ENCODE results near the gene KIF16B.

DNA sequence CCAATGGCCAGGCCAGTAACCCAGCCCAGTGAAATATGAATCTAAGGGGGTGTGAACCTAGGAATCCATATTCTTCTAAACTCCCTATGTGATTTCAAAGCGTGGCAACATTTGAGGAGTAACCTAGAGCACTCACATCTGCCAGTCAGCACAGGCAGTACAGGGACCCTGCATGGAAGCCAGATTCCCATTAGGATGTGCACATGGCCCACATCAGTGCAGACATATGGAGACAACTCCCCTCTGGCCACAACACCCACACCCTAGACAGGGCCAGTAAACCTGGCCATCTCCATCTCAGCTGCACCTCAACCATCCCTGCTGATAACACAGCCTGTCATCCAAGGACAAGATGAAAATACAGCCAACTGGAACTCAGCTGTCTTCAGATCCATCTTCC, 56.5 kb downstream of the KIF16B start:
- TF ChIP-seq, protein P1, sequence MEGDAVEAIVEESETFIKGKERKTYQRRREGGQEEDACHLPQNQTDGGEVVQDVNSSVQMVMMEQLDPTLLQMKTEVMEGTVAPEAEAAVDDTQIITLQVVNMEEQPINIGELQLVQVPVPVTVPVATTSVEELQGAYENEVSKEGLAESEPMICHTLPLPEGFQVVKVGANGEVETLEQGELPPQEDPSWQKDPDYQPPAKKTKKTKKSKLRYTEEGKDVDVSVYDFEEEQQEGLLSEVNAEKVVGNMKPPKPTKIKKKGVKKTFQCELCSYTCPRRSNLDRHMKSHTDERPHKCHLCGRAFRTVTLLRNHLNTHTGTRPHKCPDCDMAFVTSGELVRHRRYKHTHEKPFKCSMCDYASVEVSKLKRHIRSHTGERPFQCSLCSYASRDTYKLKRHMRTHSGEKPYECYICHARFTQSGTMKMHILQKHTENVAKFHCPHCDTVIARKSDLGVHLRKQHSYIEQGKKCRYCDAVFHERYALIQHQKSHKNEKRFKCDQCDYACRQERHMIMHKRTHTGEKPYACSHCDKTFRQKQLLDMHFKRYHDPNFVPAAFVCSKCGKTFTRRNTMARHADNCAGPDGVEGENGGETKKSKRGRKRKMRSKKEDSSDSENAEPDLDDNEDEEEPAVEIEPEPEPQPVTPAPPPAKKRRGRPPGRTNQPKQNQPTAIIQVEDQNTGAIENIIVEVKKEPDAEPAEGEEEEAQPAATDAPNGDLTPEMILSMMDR (IDR thresholded peaks at IDR 0.05), result no peak
- TF ChIP-seq POLR2A (IDR thresholded peaks at IDR 0.05), result no peak

Measured in lower leg skin (tissue), 3 donors.